NCI-H146 treated with DMSO at 0.1 percent for 48 hours (cell line): ENCODE measurements around the gene WWOX.

Experiments used
- DNase-seq: peaks from one replicate; lab custom pipeline; 2025; ENCODE audit not compliant: unreplicated experiment; lab: John Stamatoyannopoulos, UW

WWOX gene

DNA sequence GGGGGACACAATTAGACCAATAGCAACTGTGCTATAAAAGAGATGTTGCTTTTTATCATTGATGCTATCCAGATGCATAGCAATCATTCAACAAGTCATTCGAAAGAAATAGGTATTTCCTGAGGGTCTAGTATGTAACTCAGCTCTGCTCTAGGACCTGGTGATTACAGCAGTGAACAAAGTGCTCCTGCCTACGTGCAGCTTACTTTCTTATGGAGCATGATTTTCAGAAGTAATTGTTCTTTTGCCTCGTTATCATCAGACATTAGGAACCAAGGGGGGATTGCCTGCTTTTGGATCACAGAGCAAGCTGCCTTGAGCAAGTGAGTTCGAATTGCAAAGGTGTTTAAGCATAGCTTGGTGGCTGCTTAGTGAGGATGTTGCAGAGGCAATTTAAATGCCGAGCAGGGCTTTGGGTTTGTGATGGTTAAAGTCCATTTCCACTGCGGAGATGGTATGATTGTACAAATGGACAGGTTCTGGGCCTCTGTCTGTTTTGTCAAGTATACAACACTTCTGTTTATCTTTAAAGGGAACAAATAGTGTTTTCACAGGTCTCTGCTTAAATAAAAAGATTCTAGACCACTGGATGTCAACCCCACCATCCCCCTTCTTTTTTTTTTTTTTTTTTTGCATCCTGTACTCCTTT lies 41.5 kb downstream of the WWOX start:
- no peak for DNase-seq

DNA sequence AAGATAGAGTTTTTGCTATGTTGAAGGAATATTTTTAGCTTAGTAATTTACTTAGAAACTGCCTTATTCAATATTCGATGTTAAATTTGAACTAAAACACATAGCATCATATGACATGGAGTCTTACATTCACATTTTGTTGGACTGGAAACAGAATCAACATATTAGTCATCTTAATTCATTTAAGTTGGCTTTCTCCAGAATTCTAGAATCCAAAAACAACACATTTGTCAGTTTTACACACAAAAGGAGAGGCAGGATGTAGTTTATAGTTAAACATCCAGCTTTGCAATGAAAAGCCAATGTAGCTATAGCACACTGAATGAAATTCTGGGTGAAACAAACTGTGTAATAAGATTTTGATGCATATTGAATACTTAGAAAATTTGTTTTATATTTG lies 43.3 kb downstream of the WWOX start:
- no peak for DNase-seq

DNA sequence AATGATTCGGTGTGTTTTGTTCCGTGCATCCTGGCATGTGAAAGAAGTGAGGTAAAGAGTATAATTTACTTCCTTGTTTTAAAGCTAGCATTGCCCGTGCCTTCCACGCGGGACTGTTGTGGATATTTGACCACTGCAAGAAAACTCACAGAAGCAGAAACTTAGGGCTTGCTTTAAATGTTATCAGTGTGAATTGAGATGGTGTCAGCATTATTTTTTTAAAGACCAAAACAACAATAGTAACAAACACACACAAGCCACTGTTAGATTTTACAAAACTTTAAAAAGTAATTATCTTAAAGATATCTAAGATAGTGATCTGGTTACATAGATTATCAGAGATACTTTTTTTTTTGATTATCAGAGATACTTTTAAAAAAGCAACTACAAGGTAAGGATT lies 47.4 kb downstream of the WWOX start:
- DNase-seq: no peak

DNA sequence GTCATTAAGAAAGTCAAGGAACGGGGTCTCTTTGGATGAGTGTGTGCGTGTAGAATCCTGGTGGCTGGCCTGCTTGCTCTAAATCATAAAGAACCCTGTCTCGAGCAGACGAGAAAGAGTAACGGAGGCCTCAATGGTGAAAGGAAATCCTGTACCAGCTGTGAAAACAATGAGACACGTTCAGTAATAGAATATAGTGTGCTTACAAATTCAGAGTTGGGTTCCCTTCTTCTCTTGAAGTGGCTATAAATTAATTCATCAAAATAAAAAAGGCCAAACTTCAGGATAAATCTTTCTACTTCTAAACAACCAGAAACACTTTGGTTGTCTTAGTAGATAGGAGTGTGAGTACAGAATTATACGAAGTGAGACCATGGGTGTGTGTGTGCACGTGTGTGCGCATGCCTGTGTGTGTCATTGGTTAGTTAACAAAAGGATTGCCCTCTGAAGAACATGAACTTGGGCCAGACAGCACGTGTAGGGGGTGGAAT lies 48.5 kb downstream of the WWOX start:
- no peak for DNase-seq

- DNase-seq: no peak
These were observed 50.8 kb downstream of the WWOX start for GRCh38 chr16:78150233-78150632.

DNA sequence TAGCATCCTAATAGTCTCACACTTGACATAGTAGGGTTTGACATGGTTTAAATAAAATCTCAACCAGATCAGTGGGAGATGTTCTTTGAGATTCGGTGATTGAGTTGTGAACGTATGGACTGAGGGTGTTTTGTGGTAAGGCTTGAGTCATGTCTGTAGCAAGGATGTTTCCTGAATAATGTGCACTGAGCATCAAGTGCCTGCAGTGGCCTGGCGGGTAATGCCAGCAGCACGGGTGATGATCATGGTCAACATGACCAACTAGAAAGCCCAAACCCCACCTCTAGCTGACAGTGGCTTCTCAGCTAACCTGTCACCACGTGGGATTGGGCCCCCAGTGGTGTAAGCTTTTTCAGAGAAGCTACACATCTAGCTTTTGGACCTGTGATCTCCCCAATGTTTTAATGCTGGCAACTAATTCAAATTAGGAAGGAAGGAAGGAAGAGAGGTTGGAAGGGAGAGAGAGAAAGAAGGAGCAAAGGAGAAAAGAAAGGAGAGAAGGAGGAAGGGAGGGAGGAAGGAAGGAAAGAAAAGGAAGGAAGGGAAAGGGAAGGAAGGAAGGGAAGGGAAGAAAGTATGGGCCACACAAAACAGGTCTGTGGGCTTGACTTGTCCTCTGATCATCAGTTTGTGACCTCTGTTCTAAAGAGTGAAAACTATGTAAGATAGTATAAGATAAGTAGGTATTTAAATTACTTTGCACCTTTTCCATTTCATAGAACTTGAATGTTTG lies 55.4 kb downstream of the WWOX start:
- DNase-seq: no peak

DNA sequence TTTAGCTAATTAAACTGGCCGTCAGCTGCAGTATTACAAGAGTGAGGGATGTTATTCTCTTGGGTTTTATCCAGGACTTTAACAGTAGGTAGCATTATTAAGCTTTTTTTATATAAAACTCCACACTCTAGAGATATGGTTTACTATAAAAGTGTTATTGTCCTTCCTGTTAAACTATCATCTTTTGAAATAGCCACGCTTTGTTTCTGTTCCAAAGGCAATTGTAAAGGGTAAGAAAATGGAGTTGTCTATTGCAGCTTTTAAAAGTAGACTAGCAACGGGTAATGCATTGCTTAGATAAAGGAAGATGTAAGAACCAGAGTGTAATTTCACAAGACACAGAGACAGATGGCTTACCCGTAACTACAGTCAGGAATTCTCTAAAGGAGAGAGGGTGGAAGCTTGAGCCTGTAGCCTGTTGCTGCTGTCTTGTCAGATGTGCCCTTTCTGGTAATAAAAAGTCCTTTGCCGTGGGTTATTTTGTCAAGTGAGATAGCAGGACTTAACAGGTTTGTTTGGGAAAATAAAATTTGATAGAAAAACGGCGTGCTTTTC lies 56.4 kb downstream of the WWOX start:
- DNase-seq: no peak

GRCh38 chr16:78161023-78161729 lies 61.7 kb downstream of the WWOX start:
- no peak for DNase-seq

DNA sequence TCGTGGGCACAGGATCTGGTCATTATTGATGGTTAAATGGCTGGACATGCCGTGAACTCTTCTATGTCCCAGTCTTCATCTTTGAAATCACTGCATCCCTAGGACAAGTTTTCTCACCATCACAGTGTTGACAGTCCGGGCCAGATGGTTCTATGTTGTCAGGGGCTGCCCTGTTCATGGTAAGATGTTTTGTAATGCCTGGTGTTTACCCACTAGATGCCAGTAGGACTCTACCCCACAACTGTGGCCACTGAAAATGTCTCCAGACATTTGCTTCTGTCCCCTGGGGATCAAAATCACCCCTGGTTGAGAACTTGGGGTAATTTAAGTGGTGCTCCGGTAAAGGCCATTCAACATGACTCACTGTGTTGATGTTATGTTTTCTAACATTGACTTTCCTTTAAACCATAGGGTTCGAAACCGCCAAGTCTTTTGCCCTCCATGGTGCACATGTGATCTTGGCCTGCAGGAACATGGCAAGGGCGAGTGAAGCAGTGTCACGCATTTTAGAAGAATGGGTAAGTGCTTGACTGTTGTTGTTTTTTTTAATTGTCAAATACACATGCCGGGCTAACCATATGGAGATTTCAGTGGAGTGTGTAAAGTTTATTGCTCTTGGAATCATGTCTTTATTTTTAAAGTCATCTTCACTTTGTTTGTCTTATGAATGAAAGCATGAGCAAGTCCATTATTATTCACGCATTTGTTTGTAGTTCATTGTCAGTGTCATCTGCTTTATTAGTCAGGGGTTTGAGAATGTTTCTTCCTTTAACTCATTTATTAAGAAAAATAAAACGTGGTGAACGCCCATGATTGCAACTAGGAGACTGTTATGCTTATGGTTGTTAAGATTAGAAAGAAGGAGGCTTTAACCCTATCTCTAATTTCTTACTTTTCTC lies 64.6 kb downstream of the WWOX start:
- no peak for DNase-seq

DNA sequence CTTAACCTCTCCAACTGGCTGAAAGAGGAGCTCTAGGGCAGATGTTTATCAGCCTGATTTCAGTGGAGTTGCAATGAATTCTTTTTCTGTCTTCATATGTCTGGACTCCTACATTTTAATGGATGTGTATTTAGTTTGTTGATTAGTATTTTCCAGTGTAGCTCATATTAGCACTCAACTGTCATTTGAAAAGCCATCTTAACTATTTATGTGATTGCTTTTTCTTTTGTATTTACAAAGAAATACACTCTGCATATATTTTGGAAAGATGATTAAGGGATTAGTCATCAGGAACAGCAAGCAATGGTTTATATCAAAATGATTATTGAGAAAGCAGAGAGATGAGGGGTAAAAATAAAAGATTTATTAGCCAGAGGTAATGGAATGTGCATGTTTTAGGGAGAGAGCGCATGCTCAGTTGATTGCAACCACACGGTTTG lies 71.1 kb downstream of the WWOX start:
- DNase-seq: no peak

DNA sequence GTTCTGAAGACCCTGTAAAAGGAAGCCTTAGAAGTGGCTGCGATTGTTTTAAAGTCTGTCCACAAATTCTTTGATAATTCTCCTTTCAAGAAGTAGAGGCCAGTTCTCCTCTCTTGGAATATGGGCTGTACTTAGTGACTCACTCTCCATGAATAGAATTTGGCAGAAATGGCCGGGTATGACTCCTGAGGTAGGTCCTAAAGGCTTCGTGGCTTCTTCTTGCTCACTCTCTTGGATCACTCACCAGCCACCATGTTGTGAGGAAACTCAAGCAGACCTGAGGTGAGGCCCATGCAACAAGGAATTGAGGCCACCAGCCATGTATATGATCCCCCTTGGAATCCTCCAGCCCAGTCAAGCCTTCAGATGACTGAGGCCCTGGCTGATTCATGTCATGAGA lies 75.8 kb downstream of the WWOX start:
- no peak for DNase-seq

DNA sequence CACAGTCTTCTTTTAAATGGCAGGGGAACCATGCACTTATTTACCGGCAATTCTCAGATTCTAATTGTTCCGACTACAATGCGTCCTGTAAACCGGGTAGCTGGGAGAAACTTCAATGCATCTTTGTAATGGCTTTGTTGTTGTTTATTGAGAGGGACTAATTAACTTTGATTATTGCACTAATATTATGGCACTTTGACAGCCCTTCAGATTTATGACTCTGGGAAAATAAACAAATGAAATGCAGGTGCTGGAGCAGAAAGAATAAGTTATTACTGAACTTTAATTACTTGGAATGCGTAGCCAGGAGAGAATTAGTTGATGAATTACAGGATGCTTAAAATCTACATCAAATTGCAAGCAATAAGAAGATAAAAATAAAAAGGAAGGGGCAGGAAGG lies 77.0 kb downstream of the WWOX start:
- DNase-seq: no peak

GRCh38 chr16:78177218-78177617 lies 77.8 kb downstream of the WWOX start:
- DNase-seq: no peak

DNA sequence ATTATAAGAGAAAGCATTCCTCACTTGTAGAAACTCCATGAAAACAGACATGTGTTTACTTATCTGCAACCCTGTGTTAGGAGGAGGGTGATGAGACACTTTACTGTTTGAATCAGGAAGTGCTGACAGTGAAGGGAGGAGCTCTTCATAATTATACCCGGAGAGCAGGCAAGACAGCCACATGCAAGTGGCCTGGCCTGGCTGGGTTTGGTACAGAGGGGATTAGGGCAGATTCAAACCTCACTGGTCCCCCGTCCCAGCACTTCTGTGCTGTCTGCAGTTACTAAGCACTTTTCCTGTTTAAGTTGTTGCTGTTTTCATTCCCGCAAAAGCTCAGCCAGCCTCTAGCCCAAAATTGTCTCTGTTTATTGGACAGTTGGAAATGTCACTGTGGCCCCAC lies 78.5 kb downstream of the WWOX start:
- DNase-seq: peak; percentile 37

- DNase-seq: no peak
These were observed 80.2 kb downstream of the WWOX start for GRCh38 chr16:78179666-78180065.

DNA sequence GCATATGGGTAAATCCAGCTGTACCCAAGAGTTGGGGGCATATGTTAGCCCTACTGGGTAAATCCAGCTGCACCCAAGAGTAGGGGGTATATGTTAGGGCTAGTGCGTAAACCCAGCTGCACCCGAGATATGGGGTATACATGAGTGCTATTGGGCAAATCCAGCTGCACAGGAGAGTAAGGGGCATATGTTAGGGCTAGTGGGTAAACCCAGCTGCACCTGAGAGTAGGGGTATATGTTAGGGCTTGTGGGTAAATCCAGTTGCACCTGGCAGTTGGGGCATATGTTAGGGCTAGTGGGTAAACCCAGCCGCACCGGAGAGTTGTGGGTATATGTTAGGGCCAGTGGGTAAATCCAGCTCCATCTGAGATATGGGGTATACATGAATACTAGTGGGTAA lies 80.9 kb downstream of the WWOX start:
- DNase-seq: no peak

- peak; percentile 49 for DNase-seq
These were observed 84.2 kb downstream of the WWOX start for GRCh38 chr16:78183437-78184237.

DNA sequence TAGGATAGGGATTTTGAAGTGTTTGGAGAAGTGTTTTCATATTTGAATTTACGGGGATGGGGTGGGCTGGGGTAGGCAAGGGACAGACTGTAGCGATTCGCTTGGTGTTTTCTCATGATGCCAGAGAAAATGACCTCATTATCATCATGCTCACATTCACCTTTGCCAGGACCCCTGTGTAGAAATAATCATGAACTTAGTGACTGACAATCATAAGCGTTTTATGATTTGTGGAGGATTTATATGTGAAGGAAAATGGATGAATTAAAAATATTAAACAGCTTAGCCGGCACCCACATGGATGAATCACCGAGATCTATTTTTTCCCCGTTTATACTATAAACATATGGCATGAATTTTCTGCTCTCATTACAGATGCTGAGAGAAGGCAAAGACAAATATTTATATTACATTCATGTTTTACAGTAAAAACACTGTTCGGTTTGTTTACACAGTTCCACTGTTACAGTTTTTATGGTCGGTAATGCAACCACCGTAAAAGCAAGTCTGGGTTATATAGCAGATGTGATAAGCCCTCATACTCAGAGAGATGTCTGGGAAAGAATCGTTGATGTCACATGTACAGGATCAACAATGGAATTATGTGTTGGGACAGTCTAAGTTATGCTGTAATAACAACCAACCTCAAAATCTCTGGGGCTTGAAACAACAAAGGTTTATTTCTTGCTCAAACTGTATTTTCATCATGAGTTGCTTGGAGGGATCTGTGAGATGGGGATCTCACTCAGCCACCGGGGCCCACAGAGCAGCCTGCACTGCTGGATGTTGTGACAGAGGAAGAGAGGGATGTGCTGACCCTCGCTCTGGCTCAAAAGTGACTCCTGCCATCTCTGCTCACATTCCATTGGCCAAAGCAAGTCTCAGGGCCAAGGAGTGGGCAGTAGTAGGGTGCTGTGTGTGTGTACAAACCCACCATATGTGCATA lies 85.1 kb downstream of the WWOX start:
- peak; percentile 49 for DNase-seq

- DNase-seq: no peak
These were observed 89.7 kb downstream of the WWOX start for GRCh38 chr16:78189121-78189520.
